ENCODE measurements around the gene B4GALNT1.
"Not testable (repeated sequence)": the region's sequence is repeated elsewhere in the genome, so short reads cannot be mapped to it uniquely, and the experiment has no call there.

Gene B4GALNT1
- 0 to 1.8 (median 0.80) reads per million in 4 experiments for total RNA-seq

GRCh38 chr12:57632958-57633840, at the start of gene B4GALNT1:
TSS of gene B4GALNT1 (minus strand) at chr12:57633201. CDS start at chr12:57632132, 1,069 bp downstream.
- peak; percentile 38 for DNase-seq

GRCh38 chr12:57679697-57680096, 46.7 kb upstream of the B4GALNT1 start:
- no peak for DNase-seq

- not testable (repeated sequence) for DNase-seq
Measured at GRCh38 chr12:57677947-57678346, 44.9 kb upstream of the B4GALNT1 start.

- DNase-seq: no peak
Measured at GRCh38 chr12:57674691-57675090, 41.7 kb upstream of the B4GALNT1 start.

GRCh38 chr12:57672801-57673200, 39.8 kb upstream of the B4GALNT1 start:
- no peak for DNase-seq

- DNase-seq: not testable (repeated sequence)
Measured at GRCh38 chr12:57671811-57672210, 38.8 kb upstream of the B4GALNT1 start.

GRCh38 chr12:57669691-57670090, 36.7 kb upstream of the B4GALNT1 start:
- not testable (repeated sequence) for DNase-seq

GRCh38 chr12:57666897-57667296, 33.9 kb upstream of the B4GALNT1 start:
- DNase-seq: no peak

GRCh38 chr12:57665066-57665820, 32.2 kb upstream of the B4GALNT1 start:
- DNase-seq: not testable (repeated sequence)

- no peak for DNase-seq
Measured at GRCh38 chr12:57661376-57661775, 28.4 kb upstream of the B4GALNT1 start.

- DNase-seq: no peak
Measured at GRCh38 chr12:57658890-57659289, 25.9 kb upstream of the B4GALNT1 start.

- no peak for DNase-seq
Measured at GRCh38 chr12:57657744-57658143, 24.7 kb upstream of the B4GALNT1 start.

- not testable (repeated sequence) for DNase-seq
Measured at GRCh38 chr12:57656408-57656807, 23.4 kb upstream of the B4GALNT1 start.

- DNase-seq: no peak
Measured at GRCh38 chr12:57655541-57656240, 22.7 kb upstream of the B4GALNT1 start.

- no peak for DNase-seq
Measured at GRCh38 chr12:57654042-57654441, 21.0 kb upstream of the B4GALNT1 start.

GRCh38 chr12:57646659-57647049, 13.7 kb upstream of the B4GALNT1 start:
- DNase-seq: not testable (repeated sequence)

- DNase-seq: not testable (repeated sequence)
Measured at GRCh38 chr12:57645990-57646658, 13.1 kb upstream of the B4GALNT1 start.

- DNase-seq: no peak
Measured at GRCh38 chr12:57641699-57642442, 8.9 kb upstream of the B4GALNT1 start.

- no peak for DNase-seq
Measured at GRCh38 chr12:57640175-57641042, 7.4 kb upstream of the B4GALNT1 start.

GRCh38 chr12:57638096-57638495, 5.1 kb upstream of the B4GALNT1 start:
- no peak for DNase-seq

GRCh38 chr12:57637364-57637763, 4.4 kb upstream of the B4GALNT1 start:
- no peak for DNase-seq
